H1 (cell line): ENCODE results near the gene ANKRD6. TPM values are rescaled to one million over a fixed set of nuclear protein-coding genes. Genes with fewer than 3 reads are reported as not detected.

Source experiments
- BRCA1 ChIP-seq: IDR thresholded peaks from 2 replicates; pipeline ENCODE4 v1.6.1; 2012; ENCODE audit warnings: low read depth, low read length, improper control_type of control experiment
- CEBPB ChIP-seq: IDR thresholded peaks from 2 replicates; pipeline ENCODE4 v1.6.1; 2012; ENCODE audit warnings: low read depth, low read length
- KDM4A ChIP-seq: IDR thresholded peaks from one replicate; pipeline ENCODE4 v1.7.1; 2012; ENCODE audit warnings: low read depth, mild to moderate bottlenecking, moderate library complexity, low read length, inconsistent platforms; ENCODE audit not compliant: severe bottlenecking
- POLR2A ChIP-seq, 2 experiments: IDR thresholded peaks; 1 replicate in 1 of 2; 2 replicates in 1 of 2; pipeline ENCODE4 v1.6.1; 2011; ENCODE audit warnings: low read depth in 2 of 2, low read length in 2 of 2, mild to moderate bottlenecking in 2 of 2; ENCODE audit errors: control extremely low read depth in 1 of 2
- RAD21 ChIP-seq, 2 experiments: IDR thresholded peaks in 1 of 2; conservative IDR thresholded peaks in 1 of 2; 2 replicates each; pipeline ENCODE4 v1.6.1; 2011; ENCODE audit warnings: low read depth in 2 of 2, low read length in 2 of 2, improper control_type of control experiment in 1 of 2, inconsistent platforms in 1 of 2, mild to moderate bottlenecking in 1 of 2, moderate library complexity in 1 of 2
- RBBP5 ChIP-seq: IDR thresholded peaks from 2 replicates; pipeline ENCODE4 v1.7.1; 2012; ENCODE audit warnings: low read depth, mild to moderate bottlenecking, inconsistent platforms, low read length, moderate library complexity, borderline replicate concordance
- RNF2 ChIP-seq: fragments of 200-900, 300-1000 bp; sonication (generic); IDR thresholded peaks from 2 replicates; pipeline ENCODE4 v1.7.1; 2016; ENCODE audit warnings: borderline replicate concordance, low read depth, mild to moderate bottlenecking, antibody characterized with exemption, low read length; ENCODE audit not compliant: poor library complexity, severe bottlenecking; ENCODE audit errors: missing control alignments
- SIRT6 ChIP-seq: IDR thresholded peaks from one replicate; pipeline ENCODE4 v1.7.1; 2012; ENCODE audit warnings: low read length, inconsistent platforms
- TAF7 ChIP-seq: optimal IDR thresholded peaks from 2 replicates; pipeline ENCODE3; 2011; ENCODE audit warnings: low read depth, mild to moderate bottlenecking, inconsistent platforms, low read length, moderate library complexity, borderline replicate concordance
- TEAD4 ChIP-seq: IDR thresholded peaks from 2 replicates; pipeline ENCODE4 v1.6.1; 2012; ENCODE audit warnings: low read depth, low read length, inconsistent platforms, mixed read lengths
- USF2 ChIP-seq: IDR thresholded peaks from 2 replicates; pipeline ENCODE4 v1.6.1; 2011; ENCODE audit warnings: low read length, improper control_type of control experiment
- YY1 ChIP-seq: IDR thresholded peaks from 2 replicates; pipeline ENCODE4 v1.6.1; 2011; ENCODE audit warnings: low read depth, mild to moderate bottlenecking, low read length
- polyA plus RNA-seq, 7 experiments: library from polyadenylated mRNA; depleted of rRNA in 3 of 7; stranded (reverse) in 5 of 7; unstranded in 2 of 7; fragments of >200 nt in 5 of 7; fragments of 200-250 nt in 2 of 7; gene quantifications; 1 replicate in 5 of 7; 2 replicates in 1 of 7; 4 replicates in 1 of 7; pipeline versions ENCODE4 v1.2.1 to v1.2.3, GENCODE V29; 2011 to 2013; ENCODE audit warnings: missing spikeins in 2 of 7, mixed read lengths in 2 of 7
- total RNA-seq: library from RNA; stranded (reverse); fragmentation: NEBNext Ultra II Directional; extraction: Animal tissue kit (Norgen Biotek cat#: 25700); gene quantifications from 2 replicates; pipeline ENCODE4 v1.2.1, GENCODE V29; 2021
- TF ChIP-seq, protein P1 (sequence below): IDR thresholded peaks from 2 replicates; pipeline ENCODE4 v1.6.1; 2012; ENCODE audit warnings: low read length, inconsistent platforms

The ANKRD6 gene
- total and polyA plus RNA-seq, 2 of the 8 experiments (the other 6 are each of a cell fraction or from before 2014, with no cell fraction given) = 5.9 to 12.8 TPM

GRCh38 chr6:89412071-89413005, 20.6 kb upstream of the ANKRD6 start, which contains the start of gene RRAGD (continued):
- TF ChIP-seq, protein P1, sequence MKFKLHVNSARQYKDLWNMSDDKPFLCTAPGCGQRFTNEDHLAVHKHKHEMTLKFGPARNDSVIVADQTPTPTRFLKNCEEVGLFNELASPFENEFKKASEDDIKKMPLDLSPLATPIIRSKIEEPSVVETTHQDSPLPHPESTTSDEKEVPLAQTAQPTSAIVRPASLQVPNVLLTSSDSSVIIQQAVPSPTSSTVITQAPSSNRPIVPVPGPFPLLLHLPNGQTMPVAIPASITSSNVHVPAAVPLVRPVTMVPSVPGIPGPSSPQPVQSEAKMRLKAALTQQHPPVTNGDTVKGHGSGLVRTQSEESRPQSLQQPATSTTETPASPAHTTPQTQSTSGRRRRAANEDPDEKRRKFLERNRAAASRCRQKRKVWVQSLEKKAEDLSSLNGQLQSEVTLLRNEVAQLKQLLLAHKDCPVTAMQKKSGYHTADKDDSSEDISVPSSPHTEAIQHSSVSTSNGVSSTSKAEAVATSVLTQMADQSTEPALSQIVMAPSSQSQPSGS = no peak
- TF ChIP-seq RAD21 (IDR thresholded peaks at IDR 0.05 in 1 of 2, conservative IDR thresholded peaks at IDR 0.05 in 1 of 2; ENCODE audit: low read depth in 2 of 2, low read length in 2 of 2) (no peak), YY1 (no peak), TAF7 (no peak), TEAD4 (0 out of 2 replicates have a peak, but pooled peaks have one; percentile 31), POLR2A (IDR thresholded peaks at IDR 0.05; ENCODE audit: control extremely low read depth in 1 of 2, low read depth in 2 of 2, low read length in 2 of 2) (no peak), RBBP5 (no peak; the same call in 1 of the 2 replicates), SIRT6 (no peak), CEBPB (no peak), BRCA1 (no peak), RNF2 (no peak), KDM4A (peak; percentile 77), USF2 (peak; percentile 62; the same call in 1 of the 2 replicates)
